H1 (cell line): ENCODE results near the gene ITPR1. TPM values are rescaled to one million over a fixed set of nuclear protein-coding genes. Genes with fewer than 3 reads are reported as not detected.

Experiments
- CTCF ChIA-PET: fragments of 300-600 bp; sonication (Branson Sonifier 250); formaldehyde crosslinking; loops from one replicate; lab custom pipeline; 2021; ENCODE audit not compliant: partially characterized antibody; lab: Charles Lee
- POLR2A ChIA-PET: fragments of 300-600 bp; sonication (Branson Sonifier 250); formaldehyde crosslinking; loops from one replicate; lab custom pipeline; 2021; ENCODE audit warnings: inconsistent platforms; ENCODE audit not compliant: partially characterized antibody; lab: Charles Lee
- DNase-seq, 2 experiments: peaks; one replicate each; pipeline versions ENCODE4 v3.0.0 to v3.0.0-alpha.2; 2010 to 2022; ENCODE audit warnings: low spot score in 2 of 2, low read depth in 1 of 2, mixed read lengths in 1 of 2
- FAIRE-seq: peaks from 2 replicates; lab custom pipeline; 2011; peaks lifted over from hg19 to GRCh38; lab: Jason Lieb, UNC
- H2AFZ ChIP-seq: 2 replicates; pipeline ENCODE4 v1.8.1; 2012; ENCODE audit warnings: low read length, inconsistent platforms
- H2AK5ac ChIP-seq: 2 replicates; pipeline ENCODE4 v1.6.1; 2013; ENCODE audit warnings: low read depth, low read length
- H2BK120ac ChIP-seq: replicated peaks from 2 replicates; pipeline ENCODE3; 2013; ENCODE audit warnings: low read depth, low read length, inconsistent platforms
- H2BK12ac ChIP-seq: 2 replicates; pipeline ENCODE4 v1.6.1; 2013; ENCODE audit warnings: low read depth, low read length
- H2BK15ac ChIP-seq: 2 replicates; pipeline ENCODE4 v1.6.1; 2013; ENCODE audit warnings: low read length
- H2BK20ac ChIP-seq: 2 replicates; pipeline ENCODE4 v1.6.1; 2013; ENCODE audit warnings: low read length
- H2BK5ac ChIP-seq: 2 replicates; pipeline ENCODE4 v1.6.1; 2013; ENCODE audit warnings: low read depth, low read length
- H3K14ac ChIP-seq: 2 replicates; pipeline ENCODE4 v1.6.1; 2013; ENCODE audit warnings: inconsistent platforms; ENCODE audit not compliant: insufficient read length
- H3K18ac ChIP-seq: 2 replicates; pipeline ENCODE4 v1.6.1; 2013; ENCODE audit warnings: low read length; ENCODE audit errors: extremely low read depth
- H3K23ac ChIP-seq: 2 replicates; pipeline ENCODE4 v1.6.1; 2013; ENCODE audit warnings: inconsistent platforms; ENCODE audit not compliant: insufficient read length
- H3K23me2 ChIP-seq: 2 replicates; pipeline ENCODE4 v1.6.1; 2013; ENCODE audit warnings: low read depth, low read length
- H3K27ac ChIP-seq: 2 replicates; pipeline ENCODE4 v1.6.1; 2011; ENCODE audit warnings: low read depth, low read length, inconsistent platforms
- H3K27me3 ChIP-seq, 4 experiments: replicated peaks in 1 of 4; 1 replicate in 1 of 4; 2 replicates in 3 of 4; pipeline versions ENCODE4 v1.6.1 to v1.8.1; 2011 to 2013; ENCODE audit warnings: low read length in 3 of 4, mild to moderate bottlenecking in 3 of 4, inconsistent platforms in 2 of 4, mixed read lengths in 2 of 4, moderate library complexity in 1 of 4; ENCODE audit not compliant: control insufficient read depth in 3 of 4, insufficient read depth in 3 of 4; ENCODE audit errors: extremely low read depth in 1 of 4
- H3K36me3 ChIP-seq, 4 experiments: 2 replicates each; pipeline versions ENCODE4 v1.6.1 to v1.8.1; 2011 to 2013; ENCODE audit warnings: mild to moderate bottlenecking in 4 of 4, low read length in 3 of 4, moderate library complexity in 2 of 4, control low read depth in 1 of 4, inconsistent platforms in 1 of 4; ENCODE audit not compliant: insufficient read depth in 4 of 4, control insufficient read depth in 2 of 4
- H3K4ac ChIP-seq: replicated peaks from 2 replicates; pipeline ENCODE3; 2013; ENCODE audit warnings: low read length, low read depth, mixed read lengths, inconsistent platforms; ENCODE audit not compliant: insufficient read length
- H3K4me1 ChIP-seq, 4 experiments: replicated peaks in 1 of 4; 1 replicate in 1 of 4; 2 replicates in 3 of 4; pipeline versions ENCODE4 v1.6.1 to v1.8.1; 2011 to 2013; ENCODE audit warnings: low read length in 3 of 4, inconsistent platforms in 2 of 4, mixed read lengths in 1 of 4; ENCODE audit not compliant: insufficient read depth in 4 of 4, control insufficient read depth in 3 of 4
- H3K4me2 ChIP-seq, 2 experiments: 2 replicates each; pipeline versions ENCODE4 v1.6.1 to v1.8.1; 2011 to 2013; ENCODE audit warnings: low read depth in 2 of 2, low read length in 2 of 2, control low read depth in 1 of 2, inconsistent platforms in 1 of 2, mild to moderate bottlenecking in 1 of 2; ENCODE audit not compliant: insufficient read depth in 1 of 2
- H3K4me3 ChIP-seq, 4 experiments: fragments of 200-600, 300-600 bp in 1 of 4; sonication (generic), shearing (Covaris generic), sonication (Bioruptor Twin) in 1 of 4; 2 replicates each; pipeline versions ENCODE4 v1.5.1 to v1.8.1; 2011 to 2016; ENCODE audit warnings: low read length in 4 of 4, low read depth in 3 of 4, control low read depth in 2 of 4, inconsistent platforms in 2 of 4, mild to moderate bottlenecking in 2 of 4, mixed read lengths in 1 of 4, moderate library complexity in 1 of 4; ENCODE audit not compliant: insufficient read depth in 2 of 4; ENCODE audit errors: extremely low read depth in 1 of 4
- H3K56ac ChIP-seq: replicated peaks from 2 replicates; pipeline ENCODE3; 2013; ENCODE audit warnings: low read depth, mild to moderate bottlenecking, mixed read lengths, low read length, inconsistent platforms; ENCODE audit not compliant: insufficient read length
- H3K79me1 ChIP-seq: 2 replicates; pipeline ENCODE4 v1.6.1; 2013; ENCODE audit warnings: low read depth, low read length, control low read depth
- H3K79me2 ChIP-seq, 2 experiments: 2 replicates each; pipeline versions ENCODE4 v1.6.1 to v1.8.1; 2012 to 2013; ENCODE audit warnings: low read length in 2 of 2, mild to moderate bottlenecking in 2 of 2, inconsistent platforms in 1 of 2; ENCODE audit not compliant: insufficient read depth in 2 of 2, control insufficient read depth in 1 of 2
- H3K9ac ChIP-seq, 4 experiments: replicated peaks in 1 of 4; 1 replicate in 1 of 4; 2 replicates in 3 of 4; pipeline versions ENCODE4 v1.6.1 to v1.8.1; 2011 to 2013; ENCODE audit warnings: low read depth in 3 of 4, low read length in 3 of 4, control low read depth in 2 of 4, mild to moderate bottlenecking in 2 of 4, moderate library complexity in 2 of 4, inconsistent platforms in 1 of 4; ENCODE audit errors: extremely low read depth in 1 of 4
- H3K9me3 ChIP-seq, 2 experiments: 2 replicates each; pipeline versions ENCODE4 v1.6.1 to v1.8.1; 2012 to 2013; ENCODE audit warnings: mild to moderate bottlenecking in 2 of 2, moderate library complexity in 2 of 2, control low read depth in 1 of 2, inconsistent platforms in 1 of 2, low read depth in 1 of 2, low read length in 1 of 2, mixed read lengths in 1 of 2; ENCODE audit not compliant: insufficient read depth in 2 of 2
- H4K20me1 ChIP-seq, 2 experiments: replicated peaks in 1 of 2; 2 replicates each; pipeline versions ENCODE3 to v1.8.1; 2011 to 2013; ENCODE audit warnings: inconsistent platforms in 2 of 2, low read length in 2 of 2, mild to moderate bottlenecking in 1 of 2; ENCODE audit not compliant: insufficient read depth in 2 of 2, control insufficient read depth in 1 of 2
- H4K5ac ChIP-seq: 2 replicates; pipeline ENCODE4 v1.6.1; 2013; ENCODE audit warnings: low read length, low read depth, mixed read lengths, inconsistent platforms; ENCODE audit not compliant: insufficient read length
- H4K8ac ChIP-seq: 2 replicates; pipeline ENCODE4 v1.8.0; 2013; ENCODE audit warnings: mild to moderate bottlenecking, moderate library complexity, low read length, inconsistent platforms; ENCODE audit not compliant: insufficient read depth; ENCODE audit errors: extremely low read depth
- H4K91ac ChIP-seq: replicated peaks from 2 replicates; pipeline ENCODE3; 2013; ENCODE audit warnings: low read length, mixed read lengths, inconsistent platforms; ENCODE audit not compliant: insufficient read length
- RBBP5 ChIP-seq: IDR thresholded peaks from 2 replicates; pipeline ENCODE4 v1.7.1; 2012; ENCODE audit warnings: low read depth, mild to moderate bottlenecking, inconsistent platforms, low read length, moderate library complexity, borderline replicate concordance
- WGBS, 2 experiments: shearing (Covaris generic) in 1 of 2; methylation state at CpG; one replicate each; pipeline versions ENCODE4 v1.1.6 to v1.1.7; 2013 to 2015; ENCODE audit warnings: low lambda C conversion rate in 2 of 2, mixed read lengths in 2 of 2, inconsistent platforms in 1 of 2, low coverage in 1 of 2, missing lambda C conversion rate in 1 of 2; ENCODE audit not compliant: insufficient replicate concordance in 2 of 2, insufficient coverage in 1 of 2, insufficient read length in 1 of 2; ENCODE audit errors: extremely low coverage in 1 of 2, missing lambda C conversion rate in 1 of 2; 5-methylcytosine and 5-hydroxymethylcytosine counted together
- polyA plus RNA-seq, 7 experiments: library from polyadenylated mRNA; depleted of rRNA in 3 of 7; stranded (reverse) in 5 of 7; unstranded in 2 of 7; fragments of >200 nt in 5 of 7; fragments of 200-250 nt in 2 of 7; gene quantifications; 1 replicate in 5 of 7; 2 replicates in 1 of 7; 4 replicates in 1 of 7; pipeline versions ENCODE4 v1.2.1 to v1.2.3, GENCODE V29; 2011 to 2013; ENCODE audit warnings: missing spikeins in 2 of 7, mixed read lengths in 2 of 7
- total RNA-seq: library from RNA; stranded (reverse); fragmentation: NEBNext Ultra II Directional; extraction: Animal tissue kit (Norgen Biotek cat#: 25700); gene quantifications from 2 replicates; pipeline ENCODE4 v1.2.1, GENCODE V29; 2021

ITPR1 gene
- total and polyA plus RNA-seq, 2 of the 8 experiments (the other 6 are each of a cell fraction or from before 2014, with no cell fraction given) = 2.5 to 16.3 TPM

DNA sequence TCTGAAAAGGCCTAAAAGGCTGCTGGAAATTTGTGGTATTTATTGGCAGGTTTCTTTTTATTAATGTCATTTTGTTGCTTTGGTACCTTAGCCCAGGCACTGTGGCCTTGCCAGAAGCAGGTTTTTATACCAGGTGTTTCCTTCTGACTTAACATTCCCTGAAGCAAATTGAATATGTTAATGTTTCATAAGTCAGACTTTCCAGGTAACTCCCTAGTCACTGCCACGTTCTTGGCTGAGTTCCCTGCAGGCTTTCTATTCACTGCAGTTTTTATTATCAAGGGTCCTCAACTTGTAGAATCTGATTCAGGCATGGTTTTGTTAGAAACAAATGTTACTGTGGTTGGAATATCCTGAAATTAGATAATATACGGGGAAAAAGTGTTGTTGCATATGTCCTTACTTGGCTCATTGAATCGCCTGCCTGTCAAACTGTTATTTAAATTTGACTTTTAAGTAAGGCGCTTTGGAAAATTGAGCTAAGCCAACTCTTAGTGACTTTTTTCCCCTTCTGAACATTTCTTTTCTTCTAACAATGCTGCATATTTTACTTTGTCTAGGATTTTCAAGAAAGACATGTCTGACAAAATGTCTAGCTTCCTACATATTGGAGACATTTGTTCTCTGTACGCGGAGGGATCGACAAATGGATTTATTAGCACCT lies 22.9 kb downstream of the ITPR1 start:
- Histone ChIP-seq H3K79me2 (no peaks in the 10 kb centered on the region), H3K9me3 (no peaks in the 10 kb centered on the region), H3K56ac (no peak overlapping the region), H2BK120ac (no peak overlapping the region), H2AK5ac (no peak overlapping the region), H3K18ac (no peak overlapping the region), H3K27me3 (no peaks in the 10 kb centered on the region; a peak in 1 of 7 replicates), H3K4me1 (peaks cover 5 to 17% (median 11%) of the 10 kb centered on the region in 4 experiments; a peak in 5 of 7 replicates), H2AFZ (no peak overlapping the region), H3K79me1 (no peaks in the 10 kb centered on the region), H3K23me2 (no peaks in the 10 kb centered on the region), H4K8ac (no peak overlapping the region), H3K23ac (no peak overlapping the region), H3K36me3 (no peaks in the 10 kb centered on the region), H2BK15ac (no peak overlapping the region), H3K4ac (no peak overlapping the region), H2BK5ac (no peak overlapping the region), H4K20me1 (no peaks in the 10 kb centered on the region), H2BK20ac (0 out of 2 replicates have a peak overlapping the region, but pooled peaks have one; percentile 35), H2BK12ac (no peak overlapping the region), H4K91ac (no peak overlapping the region), H3K4me3 (no peak overlapping the region), H3K27ac (no peak overlapping the region), H3K4me2 (no peak overlapping the region), H4K5ac (no peak overlapping the region), H3K14ac (no peak overlapping the region), H3K9ac (no peak overlapping the region)
- WGBS, 2 experiments = 82% methylated on average over 7 of the region's 7 CpGs; no CpG with 5 or more reads in 1 of the 2 experiments
- FAIRE-seq = no peak
- no peak for DNase-seq
- no peak for TF ChIP-seq RBBP5
- ChIA-PET POLR2A (interaction anchor here (2.4 kb wide), 1 partner anchor 23 kb away, joined by 15 read pairs; the partner anchor contains the start of gene ITPR1), CTCF (interaction anchor here (1.1 to 1.5 kb wide), 2 partner anchors 11 to 165 kb away, joined by 3 to 4 read pairs; no protein-coding TSS in a partner anchor)
